ENCODE data around the gene ALPG. TPM values are rescaled to one million over a fixed set of nuclear protein-coding genes. Genes with fewer than 3 reads are reported as not detected.

The ALPG gene
- total and polyA plus RNA-seq, 10 donors, result not detected

- DNase-seq, result no peak
- no peaks in the 10 kb centered on the region for H3K36me3 ChIP-seq
- 81 to 94% (median 84%) methylated on average over 18 of the region's 18 CpGs for WGBS, 5 donors
- no peak overlapping the region for H3K27ac ChIP-seq
- TF ChIP-seq CTCF (IDR thresholded peaks at IDR 0.05 in 8 of 11, conservative IDR thresholded peaks at IDR 0.05 in 3 of 11) (no peak), POLR2A (IDR thresholded peaks at IDR 0.05) (no peak)
- peaks cover 0 to 11% (median 0%) of the 10 kb centered on the region in 7 donors for H3K27me3 ChIP-seq (replicated peaks in 1 of 7)
- no peaks in the 10 kb centered on the region for H3K4me1 ChIP-seq
- intact Hi-C loops (cut with DNase I; ENCODE audit: low total_unique reads), result no loop called here
- no peaks in the 10 kb centered on the region for H3K9me3 ChIP-seq
- H3K4me3 ChIP-seq, result no peak overlapping the region
Measured at GRCh38 chr2:232372231-232373208, 34.1 kb upstream of the ALPG start.

- H3K27ac ChIP-seq, result no peak overlapping the region
- TF ChIP-seq CTCF (IDR thresholded peaks at IDR 0.05 in 8 of 11, conservative IDR thresholded peaks at IDR 0.05 in 3 of 11), result no peak
- TF ChIP-seq POLR2AphosphoS5 (IDR thresholded peaks at IDR 0.05), result no peak
- no peak for TF ChIP-seq POLR2A (IDR thresholded peaks at IDR 0.05)
- H3K9me3 ChIP-seq, result no peaks in the 10 kb centered on the region
- H3K27me3 ChIP-seq (replicated peaks in 1 of 7), result peaks cover 0 to 8% (median 0%) of the 10 kb centered on the region in 7 donors
- no peak overlapping the region for H3K4me3 ChIP-seq
- no peak for DNase-seq
- intact Hi-C loops (cut with DNase I; ENCODE audit: low total_unique reads), result no loop called here
- 76 to 91% (median 87%) methylated on average over 1 of the region's 1 CpG for WGBS, 5 donors
- H3K4me1 ChIP-seq, result no peaks in the 10 kb centered on the region
- no peaks in the 10 kb centered on the region for H3K36me3 ChIP-seq
Measured at GRCh38 chr2:232374356-232374755, 32.3 kb upstream of the ALPG start.

DNA sequence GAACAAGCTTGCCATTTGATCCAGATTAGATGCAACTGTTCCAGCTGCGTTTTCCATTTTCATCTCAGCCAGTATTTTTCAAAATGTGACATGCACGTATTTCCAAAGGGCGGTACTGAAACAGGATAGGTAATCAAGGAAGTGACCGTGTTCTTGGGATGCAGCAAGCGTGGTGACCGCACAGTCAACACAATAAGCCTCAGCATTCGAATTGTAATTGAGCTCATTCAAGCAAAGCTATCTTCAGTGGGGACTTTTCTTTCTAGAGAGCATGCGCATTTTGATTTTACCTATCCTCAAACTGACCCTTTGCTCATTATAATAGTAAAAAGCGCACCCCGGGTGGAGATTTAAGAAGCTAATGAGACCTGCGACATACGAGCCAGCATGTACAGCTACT, 31.5 kb upstream of the ALPG start:
- 80 to 88% (median 85%) methylated on average over 12 of the region's 12 CpGs for WGBS, 5 donors
- no peak overlapping the region for H3K27ac ChIP-seq
- no peaks in the 10 kb centered on the region for H3K9me3 ChIP-seq
- no peaks in the 10 kb centered on the region for H3K36me3 ChIP-seq
- TF ChIP-seq POLR2A (IDR thresholded peaks at IDR 0.05), result no peak
- no peak for TF ChIP-seq POLR2AphosphoS5 (IDR thresholded peaks at IDR 0.05)
- no peak for TF ChIP-seq CTCF (IDR thresholded peaks at IDR 0.05 in 8 of 11, conservative IDR thresholded peaks at IDR 0.05 in 3 of 11)
- H3K27me3 ChIP-seq (replicated peaks in 1 of 7), result peaks cover 0 to 15% (median 0%) of the 10 kb centered on the region in 7 donors
- H3K4me1 ChIP-seq, result no peaks in the 10 kb centered on the region
- DNase-seq, result no peak
- no peak overlapping the region for H3K4me3 ChIP-seq
- intact Hi-C loops (cut with DNase I; ENCODE audit: low total_unique reads), result no loop called here

DNA sequence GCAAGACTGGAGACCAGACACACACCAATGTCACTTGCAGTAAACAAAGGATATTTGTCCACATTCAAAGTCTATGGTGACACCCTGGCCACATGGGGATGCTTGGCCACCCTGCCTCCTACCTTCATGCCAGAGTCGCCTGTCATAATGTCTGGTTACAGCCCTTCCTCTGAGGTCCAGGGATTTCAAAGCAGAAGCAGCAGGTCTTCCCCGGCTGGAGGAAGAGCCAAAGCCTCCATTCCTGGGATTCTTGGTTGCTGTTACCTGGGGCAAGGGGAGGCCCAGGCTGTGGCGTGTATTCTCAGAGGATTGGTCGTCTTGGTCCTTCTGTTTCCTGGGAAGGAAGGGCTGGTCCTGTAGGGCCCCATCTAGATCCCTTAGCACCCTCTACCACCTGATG, 30.4 kb upstream of the ALPG start:
- H3K27me3 ChIP-seq (replicated peaks in 1 of 7), result peaks cover 0 to 23% (median 3%) of the 10 kb centered on the region in 7 donors
- no peaks in the 10 kb centered on the region for H3K9me3 ChIP-seq
- intact Hi-C loops (cut with DNase I; ENCODE audit: low total_unique reads), result no loop called here
- no peak for TF ChIP-seq POLR2A (IDR thresholded peaks at IDR 0.05)
- TF ChIP-seq POLR2AphosphoS5 (IDR thresholded peaks at IDR 0.05), result no peak
- no peak for TF ChIP-seq CTCF (IDR thresholded peaks at IDR 0.05 in 8 of 11, conservative IDR thresholded peaks at IDR 0.05 in 3 of 11)
- no peak overlapping the region for H3K4me3 ChIP-seq
- WGBS, 5 donors, result 75 to 90% (median 86%) methylated on average over 4 of the region's 4 CpGs
- no peak overlapping the region for H3K27ac ChIP-seq
- peaks cover 0 to 2% (median 0%) of the 10 kb centered on the region in 6 donors for H3K4me1 ChIP-seq
- H3K36me3 ChIP-seq, result no peaks in the 10 kb centered on the region
- DNase-seq, result no peak
